ENCODE results near the gene ATP5PB.

DNA sequence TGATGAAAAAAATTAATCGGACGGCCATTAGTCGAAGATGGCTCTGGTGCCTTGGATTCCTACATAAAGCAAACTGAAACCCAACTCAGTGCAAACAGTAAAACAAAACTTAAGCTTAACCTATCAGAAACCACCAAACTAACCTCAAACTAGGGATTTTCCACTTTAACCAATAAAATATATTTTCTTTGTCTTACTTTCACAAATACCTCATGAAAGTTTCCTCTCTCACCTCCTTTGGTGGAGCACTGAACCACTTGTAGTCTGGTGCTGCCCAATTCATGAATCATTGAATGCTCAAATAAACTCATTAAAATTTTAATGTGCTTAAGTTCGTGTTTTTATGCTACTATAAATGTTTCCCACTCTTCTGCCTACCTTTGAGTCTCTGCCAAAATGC lies 47.1 kb downstream of the ATP5PB start:
- no peak for TF ChIP-seq CTCF (IDR thresholded peaks at IDR 0.05; ENCODE audit: borderline replicate concordance, extremely low read depth, low read length, poor library complexity, severe bottlenecking)
- no peak for TF ChIP-seq EZH2 (IDR thresholded peaks at IDR 0.05; ENCODE audit: borderline replicate concordance, low read depth, low read length, severe bottlenecking)
